Measurements from ENCODE around the gene HDGFL1.

DNA sequence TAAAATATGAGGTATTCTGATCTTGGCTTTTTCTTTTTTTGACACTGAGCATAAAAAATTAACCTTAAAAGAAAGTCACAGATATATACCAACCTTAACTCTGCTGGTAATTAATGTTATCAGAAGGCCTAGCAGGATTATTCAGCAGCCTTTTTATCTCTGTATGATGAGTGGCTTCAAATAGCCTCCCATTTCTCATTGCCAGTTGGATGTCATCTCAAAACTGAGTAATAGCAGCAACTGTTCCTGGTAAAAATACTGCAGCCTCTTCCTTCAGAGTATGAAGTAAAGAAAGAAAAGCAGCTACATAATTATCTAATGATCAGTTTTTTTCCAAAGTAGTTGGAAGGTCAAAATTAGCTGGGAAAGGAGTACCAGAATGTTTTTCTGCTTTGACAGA is 24.9 kb upstream of the HDGFL1 start:
- no peak for TF ChIP-seq POLR2A (IDR thresholded peaks at IDR 0.05)
- TF ChIP-seq, protein P1, sequence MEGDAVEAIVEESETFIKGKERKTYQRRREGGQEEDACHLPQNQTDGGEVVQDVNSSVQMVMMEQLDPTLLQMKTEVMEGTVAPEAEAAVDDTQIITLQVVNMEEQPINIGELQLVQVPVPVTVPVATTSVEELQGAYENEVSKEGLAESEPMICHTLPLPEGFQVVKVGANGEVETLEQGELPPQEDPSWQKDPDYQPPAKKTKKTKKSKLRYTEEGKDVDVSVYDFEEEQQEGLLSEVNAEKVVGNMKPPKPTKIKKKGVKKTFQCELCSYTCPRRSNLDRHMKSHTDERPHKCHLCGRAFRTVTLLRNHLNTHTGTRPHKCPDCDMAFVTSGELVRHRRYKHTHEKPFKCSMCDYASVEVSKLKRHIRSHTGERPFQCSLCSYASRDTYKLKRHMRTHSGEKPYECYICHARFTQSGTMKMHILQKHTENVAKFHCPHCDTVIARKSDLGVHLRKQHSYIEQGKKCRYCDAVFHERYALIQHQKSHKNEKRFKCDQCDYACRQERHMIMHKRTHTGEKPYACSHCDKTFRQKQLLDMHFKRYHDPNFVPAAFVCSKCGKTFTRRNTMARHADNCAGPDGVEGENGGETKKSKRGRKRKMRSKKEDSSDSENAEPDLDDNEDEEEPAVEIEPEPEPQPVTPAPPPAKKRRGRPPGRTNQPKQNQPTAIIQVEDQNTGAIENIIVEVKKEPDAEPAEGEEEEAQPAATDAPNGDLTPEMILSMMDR (IDR thresholded peaks at IDR 0.05), result no peak
